Natural killer cell treated with Interleukin-12 subunit alpha and Interleukin-12 subunit beta and Interleukin-15 and Interleukin-18, amount 100 ng/mL, for 72 hours (primary cell): ENCODE data around the gene ARHGEF40. TPM values are rescaled to one million over a fixed set of nuclear protein-coding genes. Genes with fewer than 3 reads are reported as not detected.

Experiments
- ATAC-seq, 2 donors: fragments of 150-1000 bp; cut with Tn5 transposase in 1 of 2; sonication (Bioruptor Pico), chemical (Tn5 transposase) in 1 of 2; 2 replicates each; pipeline ENCODE4 v1.10.0; 2021
- DNase-seq: peaks from one replicate; pipeline ENCODE4 v3.0.0; 2022; ENCODE audit warnings: low spot score
- H3K27ac Mint-ChIP-seq, 2 donors: 1 replicate in 1 of 2; 2 replicates in 1 of 2; pipeline ENCODE4 v1.8.0; 2022; ENCODE audit warnings: mixed read lengths in 2 of 2, mild to moderate bottlenecking in 1 of 2, moderate library complexity in 1 of 2
- H3K27me3 Mint-ChIP-seq, 2 donors: 1 replicate in 1 of 2; 2 replicates in 1 of 2; pipeline ENCODE4 v1.8.0; 2022; ENCODE audit warnings: mixed read lengths in 2 of 2
- H3K36me3 Mint-ChIP-seq: one replicate; pipeline ENCODE4 v1.8.0; 2022; ENCODE audit warnings: mixed read lengths
- H3K4me1 Mint-ChIP-seq, 2 donors: 1 replicate in 1 of 2; 2 replicates in 1 of 2; pipeline ENCODE4 v1.8.0; 2022; ENCODE audit warnings: low read depth in 2 of 2, mixed read lengths in 2 of 2, mild to moderate bottlenecking in 1 of 2
- H3K4me3 Mint-ChIP-seq: one replicate; pipeline ENCODE4 v1.8.0; 2022; ENCODE audit warnings: mixed read lengths
- H3K9me3 Mint-ChIP-seq: 2 replicates; pipeline ENCODE4 v1.8.0; 2022; ENCODE audit warnings: mixed read lengths
- total RNA-seq, 2 donors: library from RNA; stranded (reverse); gene quantifications; one replicate each; pipeline ENCODE4 v1.2.3, GENCODE V29; 2022

The ARHGEF40 gene
- total RNA-seq, 2 donors from 2014 or later, result 0.36 to 0.75 TPM

- H3K9me3 Mint-ChIP-seq, result no peaks in the 10 kb centered on the region
- no peak for ATAC-seq
- H3K36me3 Mint-ChIP-seq, result no peaks in the 10 kb centered on the region
- peaks cover 23 to 42% of the 10 kb centered on the region in 2 donors for H3K4me1 Mint-ChIP-seq
- DNase-seq, result no peak
- H3K27ac Mint-ChIP-seq, result peak overlapping the region in 1 of 2 donors; percentile 49
- H3K4me3 Mint-ChIP-seq, result peak overlapping the region; percentile 58
- H3K27me3 Mint-ChIP-seq, result peaks cover 0 to 3% of the 10 kb centered on the region in 2 donors
These were observed 27.6 kb downstream of the ARHGEF40 start for GRCh38 chr14:21097636-21098075.

GRCh38 chr14:21098076-21098891 is 28.2 kb downstream of the ARHGEF40 start, which contains the start of gene ZNF219:
Gene ZNF219 (minus strand): TSS chr14:21098655. CDS start chr14:21093591, 5,064 bp downstream.
- Mint-ChIP-seq H3K36me3 (no peaks in the 10 kb centered on the region), H3K9me3 (no peaks in the 10 kb centered on the region), H3K4me1 (peaks cover 23 to 40% of the 10 kb centered on the region in 2 donors), H3K4me3 (peak within 1 kb of the TSS; percentile 93), H3K27ac (peak within 1 kb of the TSS; percentile 73 to 90), H3K27me3 (peaks cover 0 to 3% of the 10 kb centered on the region in 2 donors)
- ATAC-seq, result peak; percentile 72 to 80
- DNase-seq, result no peak

GRCh38 chr14:21098892-21099595 is 28.9 kb downstream of the ARHGEF40 start:
- H3K27ac Mint-ChIP-seq, result peak overlapping the region; percentile 73 to 90
- peaks cover 26 to 44% of the 10 kb centered on the region in 2 donors for H3K4me1 Mint-ChIP-seq
- no peak for DNase-seq
- H3K9me3 Mint-ChIP-seq, result no peaks in the 10 kb centered on the region
- peaks cover 0 to 3% of the 10 kb centered on the region in 2 donors for H3K27me3 Mint-ChIP-seq
- H3K36me3 Mint-ChIP-seq, result no peaks in the 10 kb centered on the region
- ATAC-seq, result no peak
- H3K4me3 Mint-ChIP-seq, result peak overlapping the region; percentile 93

- Mint-ChIP-seq H3K36me3 (no peaks in the 10 kb centered on the region), H3K27me3 (peaks cover 0 to 3% of the 10 kb centered on the region in 2 donors), H3K4me3 (peak overlapping the region; percentile 93), H3K9me3 (no peaks in the 10 kb centered on the region), H3K4me1 (peaks cover 28 to 46% of the 10 kb centered on the region in 2 donors), H3K27ac (peak overlapping the region; percentile 73 to 90)
- DNase-seq (no peak), ATAC-seq (no peak)
These were observed 29.5 kb downstream of the ARHGEF40 start for GRCh38 chr14:21099596-21099985.

- Mint-ChIP-seq H3K36me3 (no peaks in the 10 kb centered on the region), H3K27ac (peak within 1 kb of the TSS in 1 of 2 donors; percentile 38), H3K4me3 (no peak within 1 kb of the TSS), H3K27me3 (peaks cover 0 to 3% of the 10 kb centered on the region in 2 donors), H3K9me3 (no peaks in the 10 kb centered on the region), H3K4me1 (peaks cover 31 to 49% of the 10 kb centered on the region in 2 donors)
- no peak for ATAC-seq
- no peak for DNase-seq
These were observed 30.8 kb downstream of the ARHGEF40 start, which contains the start of gene TMEM253 for GRCh38 chr14:21100931-21101330. Gene TMEM253 (plus strand): TSS chr14:21101066. CDS start chr14:21101344, 278 bp downstream.

- H3K4me1 Mint-ChIP-seq, result peaks cover 34 to 51% of the 10 kb centered on the region in 2 donors
- ATAC-seq, result no peak
These were observed 31.8 kb downstream of the ARHGEF40 start for GRCh38 chr14:21101802-21102413.

GRCh38 chr14:21102521-21103410 is 32.7 kb downstream of the ARHGEF40 start:
- Mint-ChIP-seq H3K36me3 (no peaks in the 10 kb centered on the region), H3K4me3 (peak overlapping the region; percentile 92), H3K4me1 (peaks cover 32 to 49% of the 10 kb centered on the region in 2 donors), H3K9me3 (no peaks in the 10 kb centered on the region), H3K27me3 (peaks cover 0 to 3% of the 10 kb centered on the region in 2 donors), H3K27ac (peak overlapping the region; percentile 81 to 84)
- ATAC-seq (no peak), DNase-seq (no peak)

More at GRCh38 chr14:21101802-21102413, 31.8 kb downstream of the ARHGEF40 start:
- H3K4me3 Mint-ChIP-seq, result peak overlapping the region; percentile 92
- H3K9me3 Mint-ChIP-seq, result no peaks in the 10 kb centered on the region
- no peaks in the 10 kb centered on the region for H3K36me3 Mint-ChIP-seq
- H3K27me3 Mint-ChIP-seq, result peaks cover 0 to 3% of the 10 kb centered on the region in 2 donors
- DNase-seq, result no peak
- peak overlapping the region; percentile 38 to 84 for H3K27ac Mint-ChIP-seq

GRCh38 chr14:21103411-21103709 is 33.3 kb downstream of the ARHGEF40 start:
- Mint-ChIP-seq H3K4me3 (peak overlapping the region; percentile 92), H3K27ac (peak overlapping the region; percentile 81 to 84), H3K4me1 (peaks cover 32 to 49% of the 10 kb centered on the region in 2 donors), H3K36me3 (no peaks in the 10 kb centered on the region), H3K9me3 (no peaks in the 10 kb centered on the region), H3K27me3 (peaks cover 0 to 3% of the 10 kb centered on the region in 2 donors)
- DNase-seq (no peak), ATAC-seq (no peak)

GRCh38 chr14:21103710-21104447 is 33.8 kb downstream of the ARHGEF40 start:
- peaks cover 30 to 46% of the 10 kb centered on the region in 2 donors for H3K4me1 Mint-ChIP-seq
- ATAC-seq (peak; percentile 95), DNase-seq (peak; percentile 96)
- H3K4me3 Mint-ChIP-seq, result peak overlapping the region; percentile 92
- H3K27ac Mint-ChIP-seq, result peak overlapping the region; percentile 81 to 84
- H3K27me3 Mint-ChIP-seq, result peaks cover 0 to 3% of the 10 kb centered on the region in 2 donors
- H3K36me3 Mint-ChIP-seq, result no peaks in the 10 kb centered on the region
- no peaks in the 10 kb centered on the region for H3K9me3 Mint-ChIP-seq

GRCh38 chr14:21104448-21105060 is 34.5 kb downstream of the ARHGEF40 start:
- H3K4me1 Mint-ChIP-seq, result peaks cover 24 to 39% of the 10 kb centered on the region in 2 donors
- peak overlapping the region; percentile 81 to 84 for H3K27ac Mint-ChIP-seq
- DNase-seq, result no peak
- H3K4me3 Mint-ChIP-seq, result peak overlapping the region; percentile 92
- H3K27me3 Mint-ChIP-seq, result peaks cover 0 to 3% of the 10 kb centered on the region in 2 donors
- no peaks in the 10 kb centered on the region for H3K36me3 Mint-ChIP-seq
- peak; percentile 60 to 61 for ATAC-seq
- H3K9me3 Mint-ChIP-seq, result no peaks in the 10 kb centered on the region

GRCh38 chr14:21105095-21105494 is 35.0 kb downstream of the ARHGEF40 start:
- peaks cover 0 to 5% of the 10 kb centered on the region in 2 donors for H3K27me3 Mint-ChIP-seq
- ATAC-seq (no peak), DNase-seq (no peak)
- no peaks in the 10 kb centered on the region for H3K9me3 Mint-ChIP-seq
- no peaks in the 10 kb centered on the region for H3K36me3 Mint-ChIP-seq
- H3K4me3 Mint-ChIP-seq, result peak overlapping the region; percentile 92
- peaks cover 22 to 42% of the 10 kb centered on the region in 2 donors for H3K4me1 Mint-ChIP-seq
- peak overlapping the region; percentile 81 to 84 for H3K27ac Mint-ChIP-seq

GRCh38 chr14:21106176-21106497 is 36.0 kb downstream of the ARHGEF40 start:
- no peak for DNase-seq
- no peak for ATAC-seq
- Mint-ChIP-seq H3K27ac (no peak overlapping the region), H3K4me3 (no peak overlapping the region), H3K4me1 (peaks cover 22 to 36% of the 10 kb centered on the region in 2 donors), H3K27me3 (peaks cover 0 to 6% of the 10 kb centered on the region in 2 donors), H3K36me3 (no peaks in the 10 kb centered on the region), H3K9me3 (no peaks in the 10 kb centered on the region)
